SH-SY5Y (cell line): ENCODE measurements around the gene XXYLT1.

Experiments
- GATA2 ChIP-seq: IDR thresholded peaks from 2 replicates; pipeline ENCODE4 v1.6.1; 2011; ENCODE audit warnings: mild to moderate bottlenecking, low read depth, low read length
- GATA3 ChIP-seq: IDR thresholded peaks from 2 replicates; pipeline ENCODE4 v1.6.1; 2011; ENCODE audit warnings: low read depth, mild to moderate bottlenecking, low read length, moderate library complexity

XXYLT1 gene

GRCh38 chr3:195212749-195213375, 58.1 kb downstream of the XXYLT1 start:
- no peak for TF ChIP-seq GATA3
- TF ChIP-seq GATA2 = no peak

GRCh38 chr3:195212033-195212748, 58.8 kb downstream of the XXYLT1 start:
- TF ChIP-seq GATA2 (no peak), GATA3 (no peak)

GRCh38 chr3:195210266-195210973, 60.5 kb downstream of the XXYLT1 start:
- TF ChIP-seq GATA2 (no peak), GATA3 (no peak)

- TF ChIP-seq GATA2 (no peak), GATA3 (no peak)
These were observed 61.1 kb downstream of the XXYLT1 start for GRCh38 chr3:195209847-195210265.

- no peak for TF ChIP-seq GATA2
- no peak for TF ChIP-seq GATA3
These were observed 61.7 kb downstream of the XXYLT1 start for GRCh38 chr3:195209083-195209846.

GRCh38 chr3:195208631-195209030, 62.3 kb downstream of the XXYLT1 start:
- TF ChIP-seq GATA3 (no peak), GATA2 (no peak)

GRCh38 chr3:195208183-195208582, 62.8 kb downstream of the XXYLT1 start:
- TF ChIP-seq GATA3 (no peak), GATA2 (no peak)

GRCh38 chr3:195207731-195208130, 63.2 kb downstream of the XXYLT1 start:
- no peak for TF ChIP-seq GATA2
- no peak for TF ChIP-seq GATA3

- TF ChIP-seq GATA2 (no peak), GATA3 (no peak)
These were observed 63.9 kb downstream of the XXYLT1 start for GRCh38 chr3:195207056-195207455.

GRCh38 chr3:195204360-195205163, 66.4 kb downstream of the XXYLT1 start:
- TF ChIP-seq GATA2 = no peak
- TF ChIP-seq GATA3 = no peak

- TF ChIP-seq GATA3 = no peak
- no peak for TF ChIP-seq GATA2
These were observed 67.4 kb downstream of the XXYLT1 start for GRCh38 chr3:195203606-195204005.

GRCh38 chr3:195201295-195201694, 69.7 kb downstream of the XXYLT1 start:
- no peak for TF ChIP-seq GATA3
- no peak for TF ChIP-seq GATA2

GRCh38 chr3:195200010-195200822, 70.7 kb downstream of the XXYLT1 start:
- TF ChIP-seq GATA2 = no peak
- no peak for TF ChIP-seq GATA3
